Sigmoid colon (tissue), 7 donors: Measurements from ENCODE around the gene TRIM54. TPM values are rescaled to one million over a fixed set of nuclear protein-coding genes. Genes with fewer than 3 reads are reported as not detected.

Experiments used
- DNase-seq: peaks from one replicate; pipeline ENCODE4 v3.0.0-alpha.2; 2019
- H3K27ac ChIP-seq, 4 donors: fragments of 200-600 bp; sonication (generic); one replicate each; pipeline ENCODE4 v1.5.1; 2016 to 2019; ENCODE audit warnings: mild to moderate bottlenecking in 1 of 4
- H3K27me3 ChIP-seq, 3 donors: fragments of 200-600 bp; sonication (generic); one replicate each; pipeline ENCODE4 v1.5.1; 2019; ENCODE audit warnings: mild to moderate bottlenecking in 1 of 3
- H3K36me3 ChIP-seq, 4 donors: fragments of 200-600 bp; sonication (generic); one replicate each; pipeline ENCODE4 v1.5.1; 2016 to 2019
- H3K4me1 ChIP-seq, 4 donors: fragments of 200-600 bp; sonication (generic); one replicate each; pipeline ENCODE4 v1.5.1; 2017 to 2019
- H3K4me3 ChIP-seq, 4 donors: fragments of 200-600 bp; sonication (generic); one replicate each; pipeline ENCODE4 v1.5.1; 2017 to 2019; ENCODE audit warnings: mild to moderate bottlenecking in 2 of 4, moderate library complexity in 1 of 4
- H3K9me3 ChIP-seq, 4 donors: fragments of 200-600 bp in 3 of 4; sonication (generic) in 3 of 4; one replicate each; pipeline versions ENCODE4 v1.5.1 to v1.6.1; 2013 to 2019
- CTCF ChIP-seq, 4 experiments: fragments of 450-650 bp in 3 of 4; fragments of 200-600 bp in 1 of 4; IDR thresholded peaks; one replicate each; pipeline ENCODE4 v1.5.1; 2016 to 2019; ENCODE audit warnings: antibody characterized with exemption in 4 of 4, mild to moderate bottlenecking in 3 of 4, moderate library complexity in 2 of 4
- EP300 ChIP-seq, 4 donors: sonication (generic); formaldehyde crosslinking; IDR thresholded peaks; one replicate each; pipeline ENCODE4 v1.6.1; 2017; ENCODE audit warnings: antibody characterized with exemption in 4 of 4
- POLR2A ChIP-seq, 2 donors: fragments of 450-650 bp; IDR thresholded peaks; one replicate each; pipeline ENCODE4 v1.6.1; 2016; ENCODE audit warnings: antibody characterized with exemption in 2 of 2, mild to moderate bottlenecking in 2 of 2, moderate library complexity in 2 of 2
- POLR2AphosphoS5 ChIP-seq, 4 donors: sonication (generic); formaldehyde crosslinking; IDR thresholded peaks; one replicate each; pipeline ENCODE4 v1.6.1; 2017; ENCODE audit warnings: antibody characterized with exemption in 4 of 4
- WGBS, 2 donors: extraction: QIAGEN DNeasy Blood & Tissue Kit; methylation state at CpG; one replicate each; pipeline ENCODE4 v1.1.7; 2013; 5-methylcytosine and 5-hydroxymethylcytosine counted together
- intact Hi-C: fragments of 100-400 bp; cut with DNase I; formaldehyde crosslinking; loops from one replicate; pipeline ENCODE4 v1.15.1; 2023
- polyA plus RNA-seq, 3 donors: library from polyadenylated mRNA; stranded (reverse); fragments of 200-250 nt; gene quantifications; one replicate each; pipeline ENCODE4 v1.2.3, GENCODE V29; 2013
- total RNA-seq, 4 donors: library from RNA; depleted of rRNA; stranded (reverse); fragments of >200 nt; gene quantifications; one replicate each; pipeline ENCODE4 v1.1.0, GENCODE V29; 2016
- donor health status: healthy with polysubstance abuse.
- donor health status: Bipolar disorder and iron deficiency.
- donor health status: healthy.

Gene TRIM54
- total and polyA plus RNA-seq, 7 donors: 0.16 to 0.46 (median 0.41) TPM; not detected in 4

GRCh38 chr2:27285481-27285880 is 3.3 kb downstream of the TRIM54 start:
- Histone ChIP-seq H3K4me1 (peaks cover 0 to 3% (median 0%) of the 10 kb centered on the region in 4 donors), H3K36me3 (no peaks in the 10 kb centered on the region), H3K27me3 (peaks cover 0 to 23% (median 4%) of the 10 kb centered on the region in 3 donors), H3K27ac (no peak overlapping the region), H3K9me3 (no peaks in the 10 kb centered on the region), H3K4me3 (no peak overlapping the region)
- no peak for DNase-seq
- intact Hi-C loops: no loop called here
- no peak for TF ChIP-seq CTCF (IDR thresholded peaks at IDR 0.05)
- no peak for TF ChIP-seq POLR2A (IDR thresholded peaks at IDR 0.05)
- no peak for TF ChIP-seq POLR2AphosphoS5 (IDR thresholded peaks at IDR 0.05)
- TF ChIP-seq EP300 (IDR thresholded peaks at IDR 0.05): no peak
- 67 to 87% methylated on average over 6 of the region's 6 CpGs for WGBS, 2 donors

GRCh38 chr2:27288610-27289009 is 6.4 kb downstream of the TRIM54 start:
- no peaks in the 10 kb centered on the region for H3K9me3 ChIP-seq
- no peak for DNase-seq
- H3K36me3 ChIP-seq: no peaks in the 10 kb centered on the region
- no peak overlapping the region for H3K4me3 ChIP-seq
- peaks cover 0 to 14% (median 0%) of the 10 kb centered on the region in 3 donors for H3K27me3 ChIP-seq
- intact Hi-C loops: no loop called here
- H3K4me1 ChIP-seq: peaks cover 0 to 3% (median 0%) of the 10 kb centered on the region in 4 donors
- TF ChIP-seq POLR2AphosphoS5 (IDR thresholded peaks at IDR 0.05) (no peak), EP300 (IDR thresholded peaks at IDR 0.05) (no peak), POLR2A (IDR thresholded peaks at IDR 0.05) (no peak)
- 43 to 53% methylated on average over 3 of the region's 3 CpGs for WGBS, 2 donors
- no peak overlapping the region for H3K27ac ChIP-seq

- Histone ChIP-seq H3K36me3 (no peaks in the 10 kb centered on the region), H3K4me3 (no peak overlapping the region), H3K27me3 (peaks cover 0 to 15% (median 0%) of the 10 kb centered on the region in 3 donors), H3K9me3 (no peaks in the 10 kb centered on the region), H3K27ac (no peak overlapping the region), H3K4me1 (peaks cover 0 to 3% (median 0%) of the 10 kb centered on the region in 4 donors)
- DNase-seq: no peak
- intact Hi-C loops: no loop called here
- 62 to 89% methylated on average over 5 of the region's 5 CpGs for WGBS, 2 donors
- TF ChIP-seq EP300 (IDR thresholded peaks at IDR 0.05) (no peak), POLR2A (IDR thresholded peaks at IDR 0.05) (no peak), POLR2AphosphoS5 (IDR thresholded peaks at IDR 0.05) (no peak), CTCF (IDR thresholded peaks at IDR 0.05) (no peak)
Measured at GRCh38 chr2:27290549-27290948, 8.3 kb downstream of the TRIM54 start.

GRCh38 chr2:27291865-27292264 is 9.6 kb downstream of the TRIM54 start:
- H3K4me3 ChIP-seq: no peak overlapping the region
- peaks cover 0 to 16% (median 0%) of the 10 kb centered on the region in 3 donors for H3K27me3 ChIP-seq
- WGBS, 2 donors: 66 to 70% methylated on average over 6 of the region's 6 CpGs
- no peak for DNase-seq
- intact Hi-C loops: no loop called here
- no peaks in the 10 kb centered on the region for H3K9me3 ChIP-seq
- no peaks in the 10 kb centered on the region for H3K36me3 ChIP-seq
- H3K4me1 ChIP-seq: peaks cover 0 to 3% (median 0%) of the 10 kb centered on the region in 4 donors
- no peak overlapping the region for H3K27ac ChIP-seq
- TF ChIP-seq CTCF (IDR thresholded peaks at IDR 0.05) (no peak), POLR2AphosphoS5 (IDR thresholded peaks at IDR 0.05) (no peak), EP300 (IDR thresholded peaks at IDR 0.05) (no peak), POLR2A (IDR thresholded peaks at IDR 0.05) (no peak)

GRCh38 chr2:27294928-27295327 is 12.7 kb downstream of the TRIM54 start:
- TF ChIP-seq EP300 (IDR thresholded peaks at IDR 0.05) (no peak), POLR2AphosphoS5 (IDR thresholded peaks at IDR 0.05) (no peak), POLR2A (IDR thresholded peaks at IDR 0.05) (no peak), CTCF (IDR thresholded peaks at IDR 0.05) (no peak)
- Histone ChIP-seq H3K9me3 (no peaks in the 10 kb centered on the region), H3K27me3 (peaks cover 0 to 19% (median 0%) of the 10 kb centered on the region in 3 donors), H3K4me3 (no peak overlapping the region), H3K36me3 (no peaks in the 10 kb centered on the region), H3K27ac (no peak overlapping the region), H3K4me1 (no peaks in the 10 kb centered on the region)
- 88 to 94% methylated on average over 8 of the region's 8 CpGs for WGBS, 2 donors
- DNase-seq: no peak
- intact Hi-C loops: no loop called here
